ENCODE data around the gene MIX23. TPM values are rescaled to one million over a fixed set of nuclear protein-coding genes. Genes with fewer than 3 reads are reported as not detected.

Gene MIX23
- total and polyA plus RNA-seq, 4 experiments from 2014 or later = 5.3 to 25.1 (median 16.2) TPM

GRCh38 chr3:122415762-122416654 lies 33.0 kb upstream of the MIX23 start, which contains the start of gene WDR5B:
WDR5B (minus strand) TSS chr3:122416062; CDS start chr3:122415528, 534 bp downstream.
- Mint-ChIP-seq H3K27ac (peak within 1 kb of the TSS; percentile 97 to 100 (median 100)), H3K9me3 (peaks cover 0 to 4% (median 0%) of the 10 kb centered on the region in 8 donors), H3K36me3 (peaks cover 7 to 37% of the 10 kb centered on the region in 2 donors), H3K4me3 (peak within 1 kb of the TSS; percentile 96 to 100 (median 98)), H3K4me1 (peaks cover 38 to 71% (median 49%) of the 10 kb centered on the region in 4 donors), H3K27me3 (no peaks in the 10 kb centered on the region)
- Histone ChIP-seq H3K36me3 (ENCODE audit: insufficient read depth, low read length) (peaks cover 14% of the 10 kb centered on the region), H3K9me3 (ENCODE audit: control insufficient read depth in 1 of 2, low read length in 2 of 2) (no peaks in the 10 kb centered on the region), H3K27ac (ENCODE audit: low read depth, low read length) (peak within 1 kb of the TSS; percentile 93), H3K4me3 (ENCODE audit: low read length in 2 of 2) (peak within 1 kb of the TSS; percentile 61 to 63), H3K27me3 (ENCODE audit: insufficient read depth, low read length) (no peaks in the 10 kb centered on the region), H3K4me1 (ENCODE audit: insufficient read depth, low read length) (peaks cover 35% of the 10 kb centered on the region)
- DNase-seq = peak; percentile 98 to 99 (median 99)
- ChIA-PET POLR2A (ENCODE audit: partially characterized antibody) (interaction anchor here (0.6 to 5.7 kb wide), 31 partner anchors 9 to 870 kb away, joined by 3 to 108 read pairs (median 4); partner anchors contain the start of genes DTX3L, EAF2, FAM162A and GOLGB1), CTCF (ENCODE audit: partially characterized antibody) (interaction anchor here (1.0 to 4.5 kb wide), 7 partner anchors 11 to 271 kb away, joined by 3 to 33 read pairs (median 4); partner anchors contain the start of genes FAM162A, MIX23 and PARP14)
- intact Hi-C loops (cut with micrococcal nuclease) = loop anchor here (1.0 to 10.0 kb wide), 12 partner anchors 23 to 1169 kb away; partner anchors contain the start of genes DTX3L, EAF2, FAM162A and GOLGB1

- no peaks in the 10 kb centered on the region for H3K27me3 ChIP-seq (ENCODE audit: insufficient read depth, low read length)
- no peaks in the 10 kb centered on the region for H3K9me3 ChIP-seq (ENCODE audit: control insufficient read depth in 1 of 2, low read length in 2 of 2)
- DNase-seq = peak; percentile 49 to 76 (median 52)
- peaks cover 20% of the 10 kb centered on the region for H3K36me3 ChIP-seq (ENCODE audit: insufficient read depth, low read length)
- H3K27me3 Mint-ChIP-seq = no peaks in the 10 kb centered on the region
- ChIA-PET POLR2A (ENCODE audit: partially characterized antibody) (interaction anchor here (0.6 to 5.7 kb wide), 22 partner anchors 8 to 869 kb away, joined by 3 to 108 read pairs (median 9); partner anchors contain the start of genes DTX3L, FAM162A, HSPBAP1 and KPNA1), CTCF (ENCODE audit: partially characterized antibody) (interaction anchor here (1.0 to 4.5 kb wide), 3 partner anchors 32 to 264 kb away, joined by 3 to 33 read pairs (median 16); partner anchors contain the start of genes FAM162A, MIX23 and PARP14)
- H3K4me3 ChIP-seq (ENCODE audit: low read length in 2 of 2) = peak overlapping the region; percentile 61 to 63
- H3K27ac ChIP-seq (ENCODE audit: low read depth, low read length) = peak overlapping the region; percentile 93
- intact Hi-C loops (cut with micrococcal nuclease) = loop anchor here (5.0 to 10.0 kb wide), 2 partner anchors 377 to 1170 kb away; partner anchors contain the start of genes HACD2 and HSPBAP1
- H3K27ac Mint-ChIP-seq = peak overlapping the region; percentile 97 to 100 (median 100)
- peaks cover 6 to 41% of the 10 kb centered on the region in 2 donors for H3K36me3 Mint-ChIP-seq
- peaks cover 39 to 68% (median 51%) of the 10 kb centered on the region in 4 donors for H3K4me1 Mint-ChIP-seq
- peaks cover 35% of the 10 kb centered on the region for H3K4me1 ChIP-seq (ENCODE audit: insufficient read depth, low read length)
- H3K4me3 Mint-ChIP-seq = peak overlapping the region; percentile 96 to 100 (median 98)
- H3K9me3 Mint-ChIP-seq = peaks cover 0 to 4% (median 0%) of the 10 kb centered on the region in 8 donors
Observed at GRCh38 chr3:122415104-122415744, 32.2 kb upstream of the MIX23 start.

GRCh38 chr3:122414391-122414790 lies 31.4 kb upstream of the MIX23 start:
- Mint-ChIP-seq H3K9me3 (peaks cover 0 to 4% (median 0%) of the 10 kb centered on the region in 8 donors), H3K4me1 (peaks cover 36 to 66% (median 50%) of the 10 kb centered on the region in 4 donors), H3K27ac (peak overlapping the region; percentile 97 to 100 (median 100)), H3K4me3 (peak overlapping the region in 7 of 8 donors; percentile 96 to 100 (median 98)), H3K27me3 (no peaks in the 10 kb centered on the region), H3K36me3 (peaks cover 8 to 46% of the 10 kb centered on the region in 2 donors)
- H3K4me3 ChIP-seq (ENCODE audit: low read length in 2 of 2) = no peak overlapping the region
- H3K27ac ChIP-seq (ENCODE audit: low read depth, low read length) = peak overlapping the region; percentile 93
- CTCF ChIA-PET (ENCODE audit: partially characterized antibody) = interaction anchor here (4.5 kb wide), 1 partner anchor 31 kb away, joined by 33 read pairs; the partner anchor contains the start of genes FAM162A and MIX23
- no peak for DNase-seq
- peaks cover 35% of the 10 kb centered on the region for H3K4me1 ChIP-seq (ENCODE audit: insufficient read depth, low read length)
- no peaks in the 10 kb centered on the region for H3K9me3 ChIP-seq (ENCODE audit: control insufficient read depth in 1 of 2, low read length in 2 of 2)
- no peaks in the 10 kb centered on the region for H3K27me3 ChIP-seq (ENCODE audit: insufficient read depth, low read length)
- peaks cover 21% of the 10 kb centered on the region for H3K36me3 ChIP-seq (ENCODE audit: insufficient read depth, low read length)
- POLR2A ChIA-PET (ENCODE audit: partially characterized antibody) = interaction anchor here (2.7 to 5.7 kb wide), 2 partner anchors 31 to 164 kb away, joined by 9 to 108 read pairs; partner anchors contain the start of genes FAM162A, MIX23 and PARP15
- intact Hi-C loops (cut with micrococcal nuclease) = loop anchor here (10.0 kb wide), 1 partner anchor 1170 kb away; the partner anchor contains the start of gene HACD2

GRCh38 chr3:122410639-122411038 lies 27.6 kb upstream of the MIX23 start:
- H3K36me3 ChIP-seq (ENCODE audit: insufficient read depth, low read length) = peaks cover 50% of the 10 kb centered on the region
- Mint-ChIP-seq H3K4me1 (peaks cover 28 to 47% (median 34%) of the 10 kb centered on the region in 4 donors), H3K4me3 (no peak overlapping the region), H3K27me3 (no peaks in the 10 kb centered on the region), H3K36me3 (peaks cover 39 to 70% of the 10 kb centered on the region in 2 donors), H3K9me3 (no peaks in the 10 kb centered on the region), H3K27ac (peak overlapping the region in 4 of 7 donors; percentile 29 to 85 (median 74))
- intact Hi-C loops (cut with micrococcal nuclease) = loop anchor here (10.0 kb wide), 1 partner anchor 1174 kb away; the partner anchor contains the start of gene HACD2
- H3K27me3 ChIP-seq (ENCODE audit: insufficient read depth, low read length) = no peaks in the 10 kb centered on the region
- no peak overlapping the region for H3K4me3 ChIP-seq (ENCODE audit: low read length in 2 of 2)
- ChIA-PET CTCF (ENCODE audit: partially characterized antibody) (interaction anchor here (1.1 to 1.2 kb wide), 3 partner anchors 17 to 95 kb away, joined by 3 to 6 read pairs (median 4); partner anchors contain the start of gene FAM162A), POLR2A (ENCODE audit: partially characterized antibody) (no interaction called here)
- no peaks in the 10 kb centered on the region for H3K9me3 ChIP-seq (ENCODE audit: control insufficient read depth in 1 of 2, low read length in 2 of 2)
- DNase-seq = no peak
- no peak overlapping the region for H3K27ac ChIP-seq (ENCODE audit: low read depth, low read length)
- H3K4me1 ChIP-seq (ENCODE audit: insufficient read depth, low read length) = peaks cover 23% of the 10 kb centered on the region

- H3K4me3 Mint-ChIP-seq = no peak overlapping the region
Observed at GRCh38 chr3:122410111-122410510, 27.1 kb upstream of the MIX23 start.

GRCh38 chr3:122409446-122409845 lies 26.4 kb upstream of the MIX23 start:
- Histone ChIP-seq H3K27me3 (ENCODE audit: insufficient read depth, low read length) (no peaks in the 10 kb centered on the region), H3K27ac (ENCODE audit: low read depth, low read length) (no peak overlapping the region), H3K9me3 (ENCODE audit: control insufficient read depth in 1 of 2, low read length in 2 of 2) (no peaks in the 10 kb centered on the region), H3K4me1 (ENCODE audit: insufficient read depth, low read length) (peaks cover 12% of the 10 kb centered on the region), H3K4me3 (ENCODE audit: low read length in 2 of 2) (no peak overlapping the region), H3K36me3 (ENCODE audit: insufficient read depth, low read length) (peaks cover 59% of the 10 kb centered on the region)
- Mint-ChIP-seq H3K36me3 (peaks cover 42 to 70% of the 10 kb centered on the region in 2 donors), H3K4me3 (no peak overlapping the region), H3K4me1 (peaks cover 18 to 35% (median 24%) of the 10 kb centered on the region in 4 donors), H3K9me3 (no peaks in the 10 kb centered on the region), H3K27ac (peak overlapping the region in 6 of 7 donors; percentile 2 to 75 (median 29)), H3K27me3 (no peaks in the 10 kb centered on the region)
- POLR2A ChIA-PET (ENCODE audit: partially characterized antibody) = no interaction called here
- intact Hi-C loops (cut with micrococcal nuclease) = no loop called here
- CTCF ChIA-PET (ENCODE audit: partially characterized antibody) = interaction anchor here (0.5 to 3.0 kb wide), 2 partner anchors 16 to 863 kb away, joined by 4 to 19 read pairs; no protein-coding TSS in a partner anchor
- DNase-seq = no peak

More at GRCh38 chr3:122410111-122410510, 27.1 kb upstream of the MIX23 start:
- DNase-seq = no peak
- H3K36me3 ChIP-seq (ENCODE audit: insufficient read depth, low read length) = peaks cover 55% of the 10 kb centered on the region
- Mint-ChIP-seq H3K4me1 (peaks cover 25 to 41% (median 31%) of the 10 kb centered on the region in 4 donors), H3K36me3 (peaks cover 42 to 70% of the 10 kb centered on the region in 2 donors), H3K27ac (peak overlapping the region in 2 of 7 donors; percentile 27 to 29), H3K9me3 (no peaks in the 10 kb centered on the region), H3K27me3 (no peaks in the 10 kb centered on the region)
- H3K9me3 ChIP-seq (ENCODE audit: control insufficient read depth in 1 of 2, low read length in 2 of 2) = no peaks in the 10 kb centered on the region
- intact Hi-C loops (cut with micrococcal nuclease) = loop anchor here (10.0 kb wide), 1 partner anchor 1175 kb away; the partner anchor contains the start of gene HACD2
- no peaks in the 10 kb centered on the region for H3K27me3 ChIP-seq (ENCODE audit: insufficient read depth, low read length)
- H3K4me1 ChIP-seq (ENCODE audit: insufficient read depth, low read length) = peaks cover 19% of the 10 kb centered on the region
- H3K4me3 ChIP-seq (ENCODE audit: low read length in 2 of 2) = no peak overlapping the region
- CTCF ChIA-PET (ENCODE audit: partially characterized antibody) = no interaction called here
- POLR2A ChIA-PET (ENCODE audit: partially characterized antibody) = no interaction called here
- H3K27ac ChIP-seq (ENCODE audit: low read depth, low read length) = no peak overlapping the region

Data from CD4-positive, alpha-beta memory T cell (primary cell).